ENCODE data around the gene GALNT10. TPM values are rescaled to one million over a fixed set of nuclear protein-coding genes. Genes with fewer than 3 reads are reported as not detected.

Gene GALNT10
- total RNA-seq, 1 donor from 2014 or later, result 24.2 TPM

DNA sequence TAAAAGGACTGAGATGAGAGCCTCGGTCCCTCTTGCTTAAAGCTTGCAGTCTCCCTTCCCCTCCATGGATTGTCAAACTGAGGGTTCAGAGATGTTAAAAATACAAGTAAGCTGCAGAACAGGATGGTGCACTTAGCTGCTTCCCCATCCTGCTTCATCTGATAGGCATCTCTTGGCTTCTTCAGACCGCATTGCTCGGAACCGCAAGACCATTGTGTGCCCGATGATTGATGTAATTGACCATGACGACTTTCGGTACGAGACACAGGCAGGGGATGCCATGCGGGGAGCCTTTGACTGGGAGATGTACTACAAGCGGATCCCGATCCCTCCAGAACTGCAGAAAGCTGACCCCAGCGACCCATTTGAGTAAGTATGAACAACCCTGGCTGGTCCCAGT lies 189.7 kb downstream of the GALNT10 start:
- DNase-seq, result no peak

GRCh38 chr5:154384480-154385235 lies 194.1 kb downstream of the GALNT10 start:
- no peak for DNase-seq

GRCh38 chr5:154385236-154385512 lies 194.6 kb downstream of the GALNT10 start:
- no peak for DNase-seq

DNA sequence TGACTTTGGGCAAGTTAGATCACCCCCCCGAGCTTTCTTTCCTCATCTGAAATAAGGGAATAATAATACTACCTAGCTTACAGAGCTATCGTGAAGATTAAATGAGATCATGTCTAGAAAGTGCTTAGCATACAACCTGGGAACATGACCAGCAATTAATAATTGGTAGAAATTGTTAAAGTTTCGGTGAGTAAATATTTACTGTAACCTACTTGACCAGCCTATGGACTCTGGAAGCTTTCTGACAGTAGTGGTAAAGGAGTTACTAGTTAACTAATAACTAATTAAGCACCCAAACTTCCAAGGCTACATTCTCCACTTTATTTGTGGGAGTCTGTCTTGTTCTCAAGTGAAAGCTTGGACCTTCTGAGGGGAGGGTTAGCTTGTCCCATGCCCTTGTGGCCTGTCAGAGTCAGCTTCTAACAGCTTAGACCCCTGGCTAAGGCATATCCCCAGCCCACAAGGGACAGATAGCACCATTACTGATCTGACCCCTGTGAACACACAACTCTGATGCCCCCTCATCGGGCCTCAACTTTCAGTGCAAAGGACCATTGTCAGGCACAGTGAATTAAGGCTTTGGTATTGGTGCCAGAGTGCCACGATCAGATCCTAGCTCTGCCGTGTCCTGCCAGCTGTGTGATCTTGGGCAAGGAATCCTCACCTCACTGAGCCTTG lies 196.6 kb downstream of the GALNT10 start:
- no peak for DNase-seq

DNA sequence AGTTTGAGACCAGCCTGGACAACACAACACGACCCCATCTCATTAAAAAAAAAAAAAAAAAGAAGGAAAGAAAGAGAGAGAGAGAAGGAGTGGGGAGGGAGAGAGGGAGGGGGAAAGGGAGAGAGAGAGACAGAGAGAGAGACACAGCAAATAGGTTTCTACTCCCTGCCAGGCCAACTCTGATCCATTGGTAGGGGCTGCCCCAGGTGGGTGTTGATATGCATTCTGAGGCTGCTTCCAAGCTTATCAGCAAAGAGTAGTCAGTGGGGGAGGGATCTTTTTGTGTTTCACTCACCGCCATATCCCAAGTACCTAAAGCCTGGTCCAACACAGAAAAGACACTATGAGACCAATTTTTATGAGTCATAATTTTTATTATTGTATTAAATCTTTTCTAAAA lies 198.3 kb downstream of the GALNT10 start:
- no peak for DNase-seq

GRCh38 chr5:154390096-154390495 lies 199.6 kb downstream of the GALNT10 start:
- no peak for DNase-seq

GRCh38 chr5:154390746-154391359 lies 200.3 kb downstream of the GALNT10 start:
- no peak for DNase-seq

DNA sequence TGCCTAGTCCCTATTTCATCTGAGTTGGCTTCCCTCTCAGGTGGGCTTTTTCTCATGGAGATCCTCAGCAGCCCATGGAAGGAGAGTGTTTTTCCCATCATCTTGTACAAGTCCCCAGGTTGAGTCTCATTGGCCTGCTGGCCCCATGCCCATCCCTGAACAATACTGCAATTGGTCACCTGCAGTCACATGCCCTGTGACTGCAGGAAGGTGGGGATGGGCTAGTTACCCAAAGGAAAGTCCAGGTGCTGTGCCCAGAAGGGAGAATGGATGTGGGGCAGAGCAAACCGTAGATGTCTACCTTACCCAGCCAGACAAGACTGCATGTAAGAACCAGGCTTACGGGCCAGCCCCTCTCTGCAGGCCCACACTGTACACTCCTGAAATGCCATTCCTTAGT lies 201.3 kb downstream of the GALNT10 start:
- no peak for DNase-seq

GRCh38 chr5:154393850-154394249 lies 203.3 kb downstream of the GALNT10 start:
- DNase-seq, result no peak

DNA sequence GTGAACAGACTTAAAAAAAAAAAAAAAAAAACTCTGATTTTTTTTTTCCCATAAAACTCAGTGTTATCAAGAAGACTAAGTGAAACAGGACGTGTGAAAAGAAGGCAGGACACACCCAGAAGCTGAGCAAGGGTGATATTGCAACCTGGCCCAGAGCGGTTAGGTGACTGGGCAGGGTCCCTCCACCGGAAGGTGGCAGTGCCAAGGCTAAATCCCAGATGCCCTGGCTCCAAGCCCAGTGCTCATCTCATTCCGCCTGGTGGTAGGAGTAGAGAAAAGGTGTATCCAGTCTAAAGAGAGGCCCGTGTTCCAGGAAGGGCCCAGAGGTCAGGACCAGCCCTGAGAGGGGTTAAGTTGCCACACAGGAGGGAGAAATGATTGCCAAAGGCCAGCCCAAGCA lies 203.8 kb downstream of the GALNT10 start:
- DNase-seq, result no peak

DNA sequence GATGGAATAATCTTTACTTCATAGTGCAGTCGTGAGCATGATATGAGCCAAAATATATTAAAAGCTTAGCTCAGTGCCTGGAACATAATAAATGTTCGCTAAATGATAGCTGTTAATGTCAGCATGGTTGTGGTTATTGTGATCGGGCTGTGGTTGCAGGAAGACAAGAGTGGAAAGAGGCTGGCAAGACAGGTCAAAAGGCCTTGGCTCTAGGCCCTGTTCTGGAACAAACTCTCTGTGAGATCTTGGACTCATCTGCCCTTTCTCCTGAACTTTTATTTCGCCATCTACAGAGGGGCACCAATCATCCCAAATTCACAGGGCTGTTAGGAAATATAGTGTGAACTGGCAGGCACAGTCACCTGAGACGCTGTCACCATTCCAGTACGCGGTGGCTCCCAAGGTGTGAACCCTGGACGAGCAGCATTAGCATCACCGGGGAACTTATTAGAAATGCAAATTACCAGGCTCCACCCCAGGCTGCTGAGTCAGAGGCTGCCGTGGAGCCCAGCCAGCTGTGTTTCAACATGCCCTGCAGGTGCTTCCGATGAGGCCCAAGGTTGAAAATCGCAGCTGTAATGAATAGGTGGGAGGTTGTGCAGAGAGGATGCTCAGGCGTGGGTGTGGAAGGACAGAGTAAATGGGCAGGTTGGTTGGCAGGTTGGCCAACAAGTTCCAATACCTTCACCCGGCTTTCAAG lies 205.0 kb downstream of the GALNT10 start:
- no peak for DNase-seq

- DNase-seq, result no peak
Measured at GRCh38 chr5:154396128-154396527, 205.6 kb downstream of the GALNT10 start.

- DNase-seq, result no peak
Measured at GRCh38 chr5:154397652-154398406, 207.3 kb downstream of the GALNT10 start.

- no peak for DNase-seq
Measured at GRCh38 chr5:154400678-154401077, 210.1 kb downstream of the GALNT10 start.

DNA sequence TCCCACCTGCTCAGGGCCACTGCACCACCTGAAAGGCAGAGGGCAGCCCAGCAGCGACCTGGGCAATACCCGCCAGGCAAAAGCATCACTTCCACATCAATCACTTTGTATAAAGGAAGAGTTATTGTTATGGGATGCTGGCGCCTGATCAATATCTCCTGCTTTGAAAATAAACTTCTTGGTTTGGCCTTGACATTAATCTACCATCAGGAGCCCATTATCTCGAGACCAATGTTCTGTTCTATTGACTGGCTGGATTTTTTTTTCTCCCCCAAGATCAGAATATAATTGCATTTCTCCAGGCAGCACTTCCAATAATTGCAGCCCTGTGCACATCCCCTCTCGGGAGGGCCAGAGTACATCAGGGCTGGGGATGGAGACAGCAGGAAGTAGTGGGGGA lies 210.8 kb downstream of the GALNT10 start:
- no peak for DNase-seq

DNA sequence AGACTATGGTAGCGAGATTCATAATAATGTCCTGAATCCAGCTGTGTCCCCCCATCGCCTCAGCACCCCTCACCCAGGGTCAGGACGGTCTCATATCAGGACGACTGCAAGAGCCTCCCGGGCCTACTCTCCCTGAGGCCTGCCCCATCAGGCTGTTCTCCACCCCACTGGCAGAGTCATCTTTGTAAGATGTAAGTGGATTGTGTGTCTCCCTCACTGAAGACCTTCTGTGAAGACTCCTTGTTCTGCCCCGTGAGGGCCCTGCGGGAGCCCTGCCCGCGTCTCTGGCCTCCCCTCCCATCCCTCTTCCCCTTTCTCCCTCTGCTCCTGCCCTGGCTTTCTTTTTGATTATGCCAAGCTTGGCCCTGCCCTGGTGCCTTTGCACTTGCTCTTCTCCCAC lies 211.4 kb downstream of the GALNT10 start:
- no peak for DNase-seq

DNA sequence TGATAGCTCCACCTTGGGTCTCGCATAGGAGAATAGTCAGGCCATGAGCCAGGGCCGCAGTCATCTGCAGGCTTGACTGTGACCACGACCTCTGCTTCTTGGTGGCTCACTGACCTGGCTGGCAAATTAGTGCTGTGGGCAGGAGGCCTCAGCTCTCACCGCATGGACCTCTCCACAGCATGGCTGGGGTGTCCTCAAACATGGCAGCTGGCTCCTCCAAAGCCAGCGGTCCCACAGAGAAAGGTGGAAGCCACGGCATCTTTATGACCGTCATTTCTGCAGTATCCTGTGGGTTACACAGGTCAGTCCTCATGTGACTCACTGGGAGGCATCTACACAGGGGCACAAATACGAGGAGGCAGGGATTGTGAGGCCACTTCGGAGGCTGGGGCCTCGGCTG lies 212.1 kb downstream of the GALNT10 start:
- DNase-seq, result no peak

GRCh38 chr5:154403234-154403633 lies 212.7 kb downstream of the GALNT10 start:
- no peak for DNase-seq

DNA sequence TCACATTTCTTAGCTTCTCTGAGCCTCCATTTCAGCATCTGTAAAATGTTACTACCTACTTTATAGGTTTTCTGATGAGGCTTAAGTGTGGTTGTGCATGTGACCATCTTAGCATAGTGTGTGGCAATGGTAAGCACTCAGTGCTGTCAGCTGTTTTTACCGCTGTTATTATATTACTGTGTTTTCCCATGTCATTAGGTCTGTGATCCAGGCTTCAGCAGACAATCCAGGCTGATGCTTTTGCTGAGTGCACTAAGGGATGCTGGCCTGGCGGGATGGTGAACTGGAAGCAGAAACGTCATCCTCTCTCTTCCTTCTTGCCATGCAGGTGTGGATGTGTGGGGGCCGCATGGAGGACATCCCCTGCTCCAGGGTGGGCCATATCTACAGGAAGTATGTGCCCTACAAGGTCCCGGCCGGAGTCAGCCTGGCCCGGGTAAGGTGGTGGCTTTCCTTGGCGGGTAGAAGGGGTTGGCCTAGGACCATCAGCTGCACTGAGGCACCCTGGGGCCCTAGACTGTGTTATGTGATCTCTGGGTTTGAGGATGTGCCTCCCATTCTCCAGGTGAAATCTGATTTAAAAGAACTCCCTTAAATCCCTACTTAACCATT lies 213.3 kb downstream of the GALNT10 start:
- DNase-seq, result no peak

- DNase-seq, result peak; percentile 92
Measured at GRCh38 chr5:154405078-154405792, 214.7 kb downstream of the GALNT10 start.

- no peak for DNase-seq
Measured at GRCh38 chr5:154406231-154406630, 215.7 kb downstream of the GALNT10 start.

Measured in tongue (tissue), 2 donors.